GM23338 (cell line): ENCODE results near the gene ATXN7L1. TPM values are rescaled to one million over a fixed set of nuclear protein-coding genes. Genes with fewer than 3 reads are reported as not detected.

Experiments used
- ATAC-seq: fragments of 200-7000 bp; cut with Tn5 transposase; 3 replicates; pipeline ENCODE4 v1.9.1; 2020
- DNase-seq: peaks from one replicate; pipeline ENCODE4 v3.0.0-alpha.2; 2015; ENCODE audit warnings: low spot score
- H2AFZ ChIP-seq: fragments of 200-600 bp; sonication (generic); 2 replicates; pipeline ENCODE4 v1.8.0; 2016; ENCODE audit warnings: antibody characterized with exemption, mild to moderate bottlenecking, moderate library complexity
- H3F3A ChIP-seq: fragments of 200-600 bp; sonication (generic); replicated peaks from 2 replicates; pipeline ENCODE4 v1.8.0; 2017; ENCODE audit warnings: antibody characterized with exemption, mixed run types, low read depth
- H3K27ac ChIP-seq: fragments of 200-600 bp; sonication (generic); 2 replicates; pipeline ENCODE4 v1.6.1; 2016; ENCODE audit warnings: low read depth
- H3K27me3 ChIP-seq: fragments of 200-600 bp; sonication (generic); 2 replicates; pipeline ENCODE4 v1.8.0; 2016; ENCODE audit warnings: mild to moderate bottlenecking, mixed run types, moderate library complexity; ENCODE audit not compliant: insufficient read depth
- H3K36me3 ChIP-seq: fragments of 200-600 bp; sonication (generic); 2 replicates; pipeline ENCODE4 v1.8.0; 2016; ENCODE audit warnings: mild to moderate bottlenecking; ENCODE audit not compliant: insufficient read depth
- H3K4me1 ChIP-seq: fragments of 200-600 bp; sonication (generic); 2 replicates; pipeline ENCODE4 v1.8.0; 2016; ENCODE audit warnings: mild to moderate bottlenecking, moderate library complexity; ENCODE audit not compliant: insufficient read depth
- H3K4me2 ChIP-seq: fragments of 200-600 bp; sonication (generic); 2 replicates; pipeline ENCODE4 v1.7.1; 2017; ENCODE audit warnings: mixed run types
- H3K4me3 ChIP-seq: fragments of 200-600 bp; sonication (generic); 2 replicates; pipeline ENCODE4 v1.6.1; 2016; ENCODE audit warnings: mixed run types
- H3K79me2 ChIP-seq: fragments of 200-600 bp; sonication (generic); replicated peaks from 2 replicates; pipeline ENCODE4 v1.8.0; 2017; ENCODE audit warnings: mild to moderate bottlenecking; ENCODE audit not compliant: insufficient read depth
- H3K9me2 ChIP-seq: fragments of 200-600 bp; sonication (generic); 2 replicates; pipeline ENCODE4 v1.8.0; 2017; ENCODE audit not compliant: insufficient read depth
- H4K20me1 ChIP-seq: fragments of 200-600 bp; sonication (generic); replicated peaks from 2 replicates; pipeline ENCODE4 v1.8.0; 2017; ENCODE audit warnings: mild to moderate bottlenecking; ENCODE audit not compliant: insufficient read depth
- H3K27ac Mint-ChIP-seq: 2 replicates; pipeline ENCODE4 v1.8.0; 2020; ENCODE audit warnings: inconsistent platforms, mild to moderate bottlenecking, moderate library complexity, mixed read lengths
- H3K27me3 Mint-ChIP-seq: 3 replicates; pipeline ENCODE4 v1.8.0; 2022; ENCODE audit warnings: low read depth, mild to moderate bottlenecking, moderate library complexity, mixed read lengths, inconsistent platforms; ENCODE audit not compliant: insufficient read depth, poor library complexity
- H3K36me3 Mint-ChIP-seq: 3 replicates; pipeline ENCODE4 v1.8.0; 2021; ENCODE audit warnings: low read depth, mild to moderate bottlenecking, inconsistent platforms, moderate library complexity, mixed read lengths
- H3K4me1 Mint-ChIP-seq: 3 replicates; pipeline ENCODE4 v1.8.0; 2020; ENCODE audit warnings: mild to moderate bottlenecking, inconsistent platforms, mixed read lengths
- H3K4me3 Mint-ChIP-seq: 3 replicates; pipeline ENCODE4 v1.8.0; 2021; ENCODE audit warnings: moderate library complexity, mild to moderate bottlenecking, inconsistent platforms, mixed read lengths
- H3K9me3 Mint-ChIP-seq: 3 replicates; pipeline ENCODE4 v1.8.0; 2020; ENCODE audit warnings: moderate library complexity, mild to moderate bottlenecking, inconsistent platforms, mixed read lengths
- CTCF ChIP-seq, 2 experiments: fragments of 200-600 bp in 1 of 2; sonication (generic) in 1 of 2; conservative IDR thresholded peaks; 2 replicates each; pipeline versions ENCODE4 v1.5.1 to v1.6.1; 2016 to 2017; ENCODE audit warnings: antibody characterized with exemption in 2 of 2, low read depth in 2 of 2, mild to moderate bottlenecking in 2 of 2, moderate library complexity in 1 of 2
- ETS1 ChIP-seq: IDR thresholded peaks from 2 replicates; pipeline ENCODE4 v1.6.1; 2016; ENCODE audit warnings: antibody characterized with exemption
- EZH2 ChIP-seq: fragments of 200-600 bp; sonication (generic); IDR thresholded peaks from one replicate; pipeline ENCODE4 v1.8.0; 2017; ENCODE audit warnings: antibody characterized with exemption, mild to moderate bottlenecking, low read depth; ENCODE audit not compliant: unreplicated experiment
- JUNB ChIP-seq: IDR thresholded peaks from one replicate; pipeline ENCODE4 v1.6.1; 2016; ENCODE audit warnings: antibody characterized with exemption; ENCODE audit not compliant: unreplicated experiment
- NANOG ChIP-seq: IDR thresholded peaks from 2 replicates; pipeline ENCODE4 v1.6.1; 2016; ENCODE audit warnings: antibody characterized with exemption, borderline replicate concordance
- REST ChIP-seq: IDR thresholded peaks from one replicate; pipeline ENCODE4 v1.6.1; 2018; ENCODE audit warnings: antibody characterized with exemption; ENCODE audit not compliant: unreplicated experiment
- STAT1 ChIP-seq: IDR thresholded peaks from one replicate; pipeline ENCODE4 v1.6.1; 2016; ENCODE audit warnings: antibody characterized with exemption; ENCODE audit not compliant: unreplicated experiment
- ZNF114 ChIP-seq: fragments of 250-450 bp; sonication (Bioruptor Pico); IDR thresholded peaks from 2 replicates; pipeline ENCODE4 v1.5.0; 2020; ENCODE audit warnings: mild to moderate bottlenecking, moderate library complexity
- ZNF331 ChIP-seq: fragments of 250-450 bp; sonication (Bioruptor Pico); IDR thresholded peaks from 2 replicates; pipeline ENCODE4 v1.5.0; 2020; ENCODE audit warnings: low read depth, mild to moderate bottlenecking, moderate library complexity
- polyA plus RNA-seq: library from polyadenylated mRNA; unstranded; fragments of >200 nt; fragmentation: Nextera tagmentation; extraction: Ambion mirVana; gene quantifications from 2 replicates; pipeline ENCODE4 v1.2.1, GENCODE V29; 2016
- total RNA-seq: library from RNA; depleted of rRNA; stranded (reverse); fragments of >200 nt; shearing (Covaris generic); gene quantifications from 2 replicates; pipeline ENCODE4 v1.2.3, GENCODE V29; 2014

The ATXN7L1 gene
- total and polyA plus RNA-seq, 2 experiments from 2014 or later: 22.8 to 29.8 TPM

GRCh38 chr7:105719395-105719794 is 157.0 kb downstream of the ATXN7L1 start:
- H3K4me1 ChIP-seq: peaks cover 33% of the 10 kb centered on the region
- no peaks in the 10 kb centered on the region for H3K27me3 ChIP-seq
- no peaks in the 10 kb centered on the region for H3K9me2 ChIP-seq
- H3K4me1 Mint-ChIP-seq: peaks cover 42% of the 10 kb centered on the region
- no peaks in the 10 kb centered on the region; the same call in 1 of the 2 replicates for H3K79me2 ChIP-seq
- H3K27ac Mint-ChIP-seq: peak overlapping the region; percentile 72
- peaks cover 13% of the 10 kb centered on the region for H3K27me3 Mint-ChIP-seq
- H4K20me1 ChIP-seq: no peaks in the 10 kb centered on the region
- H2AFZ ChIP-seq: no peak overlapping the region
- H3K27ac ChIP-seq: peak overlapping the region; percentile 66; the same call in 1 of the 2 replicates
- H3K4me3 Mint-ChIP-seq: no peak overlapping the region
- peak; percentile 35 for DNase-seq
- peak; percentile 51 for ATAC-seq
- TF ChIP-seq NANOG: no peak
- TF ChIP-seq ETS1: no peak
- TF ChIP-seq CTCF (conservative IDR thresholded peaks at IDR 0.05; ENCODE audit: low read depth in 2 of 2): no peak
- no peak for TF ChIP-seq JUNB
- no peak for TF ChIP-seq STAT1
- no peak for TF ChIP-seq ZNF331 (CRISPR knock-in tag)
- no peak for TF ChIP-seq REST
- TF ChIP-seq ZNF114 (CRISPR knock-in tag): no peak
- TF ChIP-seq EZH2: no peak
- H3K36me3 Mint-ChIP-seq: peaks cover 14% of the 10 kb centered on the region; the same call in 2 of the 3 replicates
- H3K36me3 ChIP-seq: 0 out of 2 replicates have a peak, but pooled peaks cover 2% of the 10 kb centered on the region
- peaks cover 4% of the 10 kb centered on the region; the same call in 2 of the 3 replicates for H3K9me3 Mint-ChIP-seq
- H3F3A ChIP-seq: 0 out of 2 replicates have a peak, but pooled peaks cover 8% of the 10 kb centered on the region
- peak overlapping the region; percentile 68 for H3K4me2 ChIP-seq
- H3K4me3 ChIP-seq: no peak overlapping the region
